GM18508 (cell line): ENCODE results near the gene MIOS.
A peak's percentile ranks its signal among the peaks of the same experiment; 100 is the strongest.
"Not testable (repeated sequence)": the region's sequence is repeated elsewhere in the genome, so short reads cannot be mapped to it uniquely, and the experiment has no call there.

Source experiments
- ATAC-seq: cut with Tn5 transposase; IDR thresholded peaks from one replicate; pipeline ENCODE4 v1.9.1; 2021; ENCODE audit warnings: moderate number of reproducible peaks; ENCODE audit not compliant: insufficient read depth, unreplicated experiment

Gene MIOS

GRCh38 chr7:7640221-7641128, 73.8 kb downstream of the MIOS start, which contains the start of gene UMAD1:
Gene UMAD1, plus strand, starts transcription at chr7:7640752. Its CDS starts 32,620 bp downstream, at chr7:7673372.
- peak; percentile 96 for ATAC-seq

- peak; percentile 5 for ATAC-seq
Measured at GRCh38 chr7:7641129-7641663, 74.5 kb downstream of the MIOS start.

GRCh38 chr7:7642081-7642480, 75.4 kb downstream of the MIOS start:
- ATAC-seq = no peak

GRCh38 chr7:7647495-7648036, 80.9 kb downstream of the MIOS start:
- no peak for ATAC-seq

GRCh38 chr7:7650682-7651206, 84.1 kb downstream of the MIOS start:
- no peak for ATAC-seq

- ATAC-seq = no peak
Measured at GRCh38 chr7:7651479-7651878, 84.8 kb downstream of the MIOS start.

- no peak for ATAC-seq
Measured at GRCh38 chr7:7652798-7653540, 86.3 kb downstream of the MIOS start.

GRCh38 chr7:7653593-7654187, 87.0 kb downstream of the MIOS start:
- no peak for ATAC-seq

GRCh38 chr7:7654964-7655715, 88.5 kb downstream of the MIOS start:
- no peak for ATAC-seq

- not testable (repeated sequence) for ATAC-seq
Measured at GRCh38 chr7:7656459-7656858, 89.8 kb downstream of the MIOS start.
